Keratinocyte (primary cell): ENCODE data around the gene RASL10A. TPM values are rescaled to one million over a fixed set of nuclear protein-coding genes. Genes with fewer than 3 reads are reported as not detected.
"Not testable (repeated sequence)": the region's sequence is repeated elsewhere in the genome, so short reads cannot be mapped to it uniquely, and the experiment has no call there.

Experiments used
- DNase-seq: peaks from one replicate; pipeline ENCODE4 v3.0.0-alpha.2; 2011; ENCODE audit warnings: low read depth, missing footprints, low spot score
- FAIRE-seq: peaks from 2 replicates; lab custom pipeline; 2011; peaks lifted over from hg19 to GRCh38; lab: Jason Lieb, UNC
- H2AFZ ChIP-seq: 2 replicates; pipeline ENCODE4 v1.6.0; 2012; ENCODE audit warnings: low read length, control low read depth, inconsistent platforms; ENCODE audit not compliant: control insufficient read depth
- H3K27ac ChIP-seq: 2 replicates; pipeline ENCODE4 v1.5.1; 2011; ENCODE audit warnings: low read length; ENCODE audit not compliant: control insufficient read depth, insufficient read depth
- H3K27me3 ChIP-seq: 3 replicates; pipeline ENCODE4 v1.6.0; 2011; ENCODE audit warnings: low read length; ENCODE audit not compliant: control insufficient read depth, insufficient read depth; ENCODE audit errors: extremely low read depth
- H3K36me3 ChIP-seq, 2 experiments: 2 replicates in 1 of 2; 3 replicates in 1 of 2; pipeline ENCODE4 v1.5.1; 2011; ENCODE audit warnings: low read length in 2 of 2, mild to moderate bottlenecking in 1 of 2; ENCODE audit not compliant: control insufficient read depth in 2 of 2, insufficient read depth in 2 of 2; ENCODE audit errors: extremely low read depth in 1 of 2
- H3K4me1 ChIP-seq: 3 replicates; pipeline ENCODE4 v1.5.1; 2011; ENCODE audit warnings: low read length; ENCODE audit not compliant: control insufficient read depth, insufficient read depth; ENCODE audit errors: extremely low read depth
- H3K4me2 ChIP-seq: 3 replicates; pipeline ENCODE4 v1.6.0; 2011; ENCODE audit warnings: low read depth, low read length; ENCODE audit not compliant: control insufficient read depth, insufficient read depth; ENCODE audit errors: extremely low read depth
- H3K4me3 ChIP-seq, 3 experiments: fragments of 200-600 bp in 1 of 3; sonication (generic) in 1 of 3; 2 replicates in 2 of 3; 3 replicates in 1 of 3; pipeline ENCODE4 v1.5.1; 2011 to 2016; ENCODE audit warnings: low read length in 3 of 3, mild to moderate bottlenecking in 3 of 3, control low read depth in 2 of 3, inconsistent platforms in 1 of 3, low read depth in 1 of 3, mixed read lengths in 1 of 3, mixed run types in 1 of 3, moderate library complexity in 1 of 3; ENCODE audit not compliant: control insufficient read depth in 2 of 3, insufficient read depth in 2 of 3; ENCODE audit errors: extremely low read depth in 1 of 3
- H3K79me2 ChIP-seq: 2 replicates; pipeline ENCODE4 v1.6.0; 2012; ENCODE audit warnings: low read length; ENCODE audit not compliant: control insufficient read depth, insufficient read depth
- H3K9ac ChIP-seq: 3 replicates; pipeline ENCODE4 v1.6.0; 2011; ENCODE audit warnings: low read length; ENCODE audit not compliant: control insufficient read depth, insufficient read depth; ENCODE audit errors: extremely low read depth
- H3K9me1 ChIP-seq: 3 replicates; pipeline ENCODE4 v1.6.0; 2011; ENCODE audit warnings: low read length; ENCODE audit not compliant: control insufficient read depth, insufficient read depth; ENCODE audit errors: extremely low read depth
- H3K9me3 ChIP-seq: 2 replicates; pipeline ENCODE4 v1.5.1; 2012; ENCODE audit warnings: low read depth, low read length; ENCODE audit not compliant: control insufficient read depth
- H4K20me1 ChIP-seq: 3 replicates; pipeline ENCODE4 v1.6.0; 2011; ENCODE audit warnings: low read length; ENCODE audit not compliant: control insufficient read depth, insufficient read depth; ENCODE audit errors: extremely low read depth
- CTCF ChIP-seq, 3 experiments: IDR thresholded peaks in 1 of 3; conservative IDR thresholded peaks in 1 of 3; optimal IDR thresholded peaks in 1 of 3; 2 replicates in 2 of 3; 3 replicates in 1 of 3; pipeline versions ENCODE3 to v1.5.1; 2011; ENCODE audit warnings: low read length in 3 of 3, mild to moderate bottlenecking in 3 of 3, moderate library complexity in 2 of 3, control low read depth in 1 of 3, inconsistent platforms in 1 of 3; ENCODE audit not compliant: insufficient read depth in 2 of 3; ENCODE audit errors: extremely low read depth in 1 of 3
- EZH2 ChIP-seq: IDR thresholded peaks from one replicate; pipeline ENCODE4 v1.6.1; 2012; ENCODE audit warnings: inconsistent platforms, mild to moderate bottlenecking, low read length, moderate library complexity
- dilution Hi-C: fragments of 300-500 bp; cut with MboI; formaldehyde crosslinking; loops from one replicate; pipeline ENCODE4 v1.7.0; 2020; ENCODE audit warnings: low sequenced_read_pairs; ENCODE audit not compliant: extremely low pct_ligation_motif_present
- polyA minus RNA-seq, 3 experiments: library from RNA; depleted of rRNA, polyadenylated mRNA; stranded (reverse); fragments of >200 nt; gene quantifications; 1 replicate in 1 of 3; 2 replicates in 1 of 3; 3 replicates in 1 of 3; pipeline ENCODE4 v1.2.3, GENCODE V29; 2011
- polyA plus RNA-seq, 5 experiments: library from polyadenylated mRNA; depleted of rRNA in 3 of 5; stranded (reverse) in 3 of 5; stranded (forward) in 1 of 5; unstranded in 1 of 5; fragments of >200 nt; gene quantifications; 1 replicate in 1 of 5; 2 replicates in 3 of 5; 3 replicates in 1 of 5; pipeline versions ENCODE4 v1.2.1 to v1.2.3, GENCODE V29; 2011 to 2012; ENCODE audit warnings: missing spikeins in 2 of 5, low read depth in 1 of 5, low replicate concordance in 1 of 5

Gene RASL10A
- polyA plus RNA-seq (0.07 to 0.09 TPM in 2 of 3 replicates, not detected in the other), polyA minus RNA-seq (0.43 TPM in 1 of 3 replicates, not detected in the others)
- polyA plus RNA-seq (2011; ENCODE audit: low read depth): not detected
- polyA plus RNA-seq (2011; cell fraction: cytosol; rRNA removed): not detected in 2 replicates
- 0.78 and 0.89 TPM in 2 replicates for polyA plus RNA-seq (2011; cell fraction: nucleus; rRNA removed)
- 0.25 TPM in 1 of 2 replicates, not detected in the other for polyA plus RNA-seq (2012; ENCODE audit: low replicate concordance)
- not detected for polyA minus RNA-seq (2011; cell fraction: cytosol; rRNA and poly(A)+ RNA removed)
- polyA minus RNA-seq (2011; cell fraction: nucleus; rRNA and poly(A)+ RNA removed): 0.42 TPM in 1 of 2 replicates, not detected in the other

GRCh38 chr22:29315286-29316140 lies at the start of gene RASL10A:
RASL10A (minus strand) TSS chr22:29315697; CDS start chr22:29315246, 451 bp downstream.
- peak within 1 kb of the TSS in 2 of 3 experiments; percentile 22 to 38 for H3K4me3 ChIP-seq
- no peaks in the 10 kb centered on the region for H3K9me1 ChIP-seq
- dilution Hi-C loops: no loop called here
- peak within 1 kb of the TSS; percentile 48 for H3K4me2 ChIP-seq
- peaks cover under 1% of the 10 kb centered on the region for H3K79me2 ChIP-seq
- FAIRE-seq: no peak
- H4K20me1 ChIP-seq: peaks cover 6% of the 10 kb centered on the region
- H3K27me3 ChIP-seq: peaks cover 42% of the 10 kb centered on the region
- no peak for DNase-seq
- TF ChIP-seq CTCF (optimal IDR thresholded peaks at IDR 0.05 in 1 of 3, IDR thresholded peaks at IDR 0.05 in 1 of 3, conservative IDR thresholded peaks at IDR 0.05 in 1 of 3; ENCODE audit: extremely low read depth in 1 of 3, insufficient read depth in 2 of 3, low read length in 3 of 3) (no peak), EZH2 (no peak)
- H3K9ac ChIP-seq: no peak within 1 kb of the TSS
- H3K27ac ChIP-seq: no peak within 1 kb of the TSS
- H3K9me3 ChIP-seq: no peaks in the 10 kb centered on the region
- H2AFZ ChIP-seq: no peak within 1 kb of the TSS
- peaks cover 5 to 10% of the 10 kb centered on the region in 2 experiments for H3K36me3 ChIP-seq
- peaks cover 16% of the 10 kb centered on the region for H3K4me1 ChIP-seq

GRCh38 chr22:29359469-29359868 lies 44.0 kb upstream of the RASL10A start:
- DNase-seq: no peak
- TF ChIP-seq CTCF (optimal IDR thresholded peaks at IDR 0.05 in 1 of 3, IDR thresholded peaks at IDR 0.05 in 1 of 3, conservative IDR thresholded peaks at IDR 0.05 in 1 of 3; ENCODE audit: extremely low read depth in 1 of 3, insufficient read depth in 2 of 3, low read length in 3 of 3) (peak; percentile 42 to 66 (median 49)), EZH2 (no peak)
- no peaks in the 10 kb centered on the region for H3K27me3 ChIP-seq
- H3K27ac ChIP-seq: no peak overlapping the region
- H3K4me2 ChIP-seq: no peak overlapping the region
- H3K36me3 ChIP-seq: peaks cover 19 to 24% of the 10 kb centered on the region in 2 experiments
- H2AFZ ChIP-seq: no peak overlapping the region
- no peak overlapping the region for H3K9ac ChIP-seq
- no peaks in the 10 kb centered on the region for H3K9me3 ChIP-seq
- H3K4me1 ChIP-seq: no peaks in the 10 kb centered on the region
- H3K9me1 ChIP-seq: no peaks in the 10 kb centered on the region
- FAIRE-seq: no peak
- peaks cover 2% of the 10 kb centered on the region for H4K20me1 ChIP-seq
- dilution Hi-C loops: no loop called here
- H3K4me3 ChIP-seq: no peak overlapping the region
- no peaks in the 10 kb centered on the region for H3K79me2 ChIP-seq

GRCh38 chr22:29357193-29357890 lies 41.8 kb upstream of the RASL10A start:
- H4K20me1 ChIP-seq, H3K4me1 ChIP-seq, H3K4me3 ChIP-seq, H3K4me2 ChIP-seq, dilution Hi-C loops, H3K9me1 ChIP-seq, H3K9ac ChIP-seq, H3K27me3 ChIP-seq, DNase-seq, H3K27ac ChIP-seq, FAIRE-seq, H2AFZ ChIP-seq, H3K9me3 ChIP-seq, H3K79me2 ChIP-seq: not testable (repeated sequence)
- peaks cover 35 to 36% of the 10 kb centered on the region in 2 experiments for H3K36me3 ChIP-seq
